NCI-H748 (cell line): ENCODE measurements around the gene DUSP28.
"Not testable (repeated sequence)": the region's sequence is repeated elsewhere in the genome, so short reads cannot be mapped to it uniquely, and the experiment has no call there.

Experiments used
- DNase-seq: peaks from one replicate; lab custom pipeline; 2025; ENCODE audit not compliant: unreplicated experiment; lab: John Stamatoyannopoulos, UW

The DUSP28 gene

GRCh38 chr2:240527153-240527750 lies 32.9 kb upstream of the DUSP28 start:
- no peak for DNase-seq

- DNase-seq: no peak
Observed at GRCh38 chr2:240528406-240529040, 31.6 kb upstream of the DUSP28 start.

- DNase-seq: no peak
Observed at GRCh38 chr2:240529344-240529999, 30.7 kb upstream of the DUSP28 start.

DNA sequence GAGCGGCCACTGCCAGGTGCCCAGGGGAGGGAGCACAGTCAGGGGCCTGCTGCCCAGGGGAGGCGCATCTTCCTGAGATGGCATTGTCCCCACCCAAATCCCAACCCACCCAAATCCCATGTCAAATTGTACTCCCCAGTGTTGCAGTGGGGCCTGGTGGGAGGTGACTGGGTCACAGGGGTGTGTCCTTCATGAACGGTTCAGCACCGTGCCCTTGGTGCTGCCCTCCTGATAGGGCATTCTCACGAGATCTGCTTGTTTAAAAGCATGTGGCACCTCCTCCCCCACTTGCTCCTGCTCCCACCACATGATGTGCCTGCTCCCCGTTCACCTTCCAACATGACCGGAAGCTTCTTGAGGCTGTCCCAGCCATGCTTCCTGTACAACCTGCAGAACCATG lies 30.0 kb upstream of the DUSP28 start:
- no peak for DNase-seq

- no peak for DNase-seq
Observed at GRCh38 chr2:240531038-240531437, 29.1 kb upstream of the DUSP28 start.

GRCh38 chr2:240532031-240532775 lies 28.0 kb upstream of the DUSP28 start:
- no peak for DNase-seq

GRCh38 chr2:240538031-240538780 lies 22.0 kb upstream of the DUSP28 start:
- DNase-seq: no peak

DNA sequence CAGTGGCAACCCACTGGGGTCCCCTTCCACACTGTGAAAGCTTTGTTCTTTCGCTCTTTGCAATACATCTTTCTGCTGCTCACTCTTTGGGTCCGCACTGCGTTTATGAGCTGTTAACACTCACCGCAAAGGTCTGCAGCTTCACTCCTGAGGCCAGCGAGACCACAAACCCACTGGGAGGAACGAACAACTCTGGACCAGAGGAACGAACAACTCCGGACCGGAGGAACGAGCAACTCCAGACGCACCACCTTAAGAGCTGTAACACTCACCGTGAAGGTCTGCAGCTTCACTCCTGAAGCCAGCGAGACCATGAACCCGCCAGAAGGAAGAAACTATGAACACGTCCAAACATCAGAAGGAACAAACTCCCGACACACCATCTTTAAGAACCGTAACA lies 21.1 kb upstream of the DUSP28 start:
- not testable (repeated sequence) for DNase-seq

GRCh38 chr2:240539906-240540305 lies 20.3 kb upstream of the DUSP28 start:
- DNase-seq: no peak

DNA sequence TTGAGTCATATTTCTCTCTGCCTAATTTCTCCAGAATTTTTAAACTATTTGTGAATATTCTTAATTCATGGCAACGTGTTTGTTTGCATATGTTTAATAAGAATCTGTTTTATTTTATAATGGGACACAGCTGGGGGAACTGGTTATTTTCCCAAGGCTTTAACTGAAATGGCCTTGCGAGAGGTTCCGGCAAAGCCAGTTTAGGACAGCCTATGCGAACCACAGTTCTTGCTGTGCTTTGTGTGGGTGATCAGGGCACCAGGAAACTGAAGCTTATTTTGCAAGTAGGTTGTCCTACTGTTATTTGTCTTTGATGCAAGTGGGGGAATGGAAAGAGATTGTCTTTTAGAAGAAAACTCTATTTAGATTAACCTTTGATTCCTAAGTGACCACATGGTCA lies 8.9 kb upstream of the DUSP28 start:
- DNase-seq: no peak

- no peak for DNase-seq
Observed at GRCh38 chr2:240551811-240552210, 8.3 kb upstream of the DUSP28 start.

DNA sequence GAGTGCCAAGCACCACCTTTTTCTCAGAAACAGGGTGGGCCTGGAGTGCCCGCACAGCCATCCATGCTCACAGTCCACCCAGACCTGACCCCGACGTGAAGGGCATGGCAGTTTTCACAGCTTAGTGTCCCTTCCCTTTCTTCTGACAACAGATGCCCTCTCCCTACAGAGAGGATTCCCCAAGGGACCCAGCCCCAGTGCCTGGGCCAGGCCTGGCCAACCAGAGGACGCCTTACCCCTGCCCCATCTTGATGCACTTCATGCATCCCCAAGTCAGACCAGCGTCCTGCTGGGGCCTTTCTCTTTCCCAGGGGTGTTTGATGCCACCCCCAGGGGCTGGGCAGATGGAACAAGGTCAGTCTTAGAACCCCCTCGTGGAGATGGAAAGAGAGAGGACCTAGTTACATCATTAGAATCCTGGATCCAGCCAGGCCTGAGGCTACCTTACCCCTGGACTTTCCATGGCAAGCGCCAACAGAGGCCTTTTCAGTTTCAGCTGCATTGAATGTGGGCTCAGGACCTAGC lies 6.1 kb upstream of the DUSP28 start:
- no peak for DNase-seq

DNA sequence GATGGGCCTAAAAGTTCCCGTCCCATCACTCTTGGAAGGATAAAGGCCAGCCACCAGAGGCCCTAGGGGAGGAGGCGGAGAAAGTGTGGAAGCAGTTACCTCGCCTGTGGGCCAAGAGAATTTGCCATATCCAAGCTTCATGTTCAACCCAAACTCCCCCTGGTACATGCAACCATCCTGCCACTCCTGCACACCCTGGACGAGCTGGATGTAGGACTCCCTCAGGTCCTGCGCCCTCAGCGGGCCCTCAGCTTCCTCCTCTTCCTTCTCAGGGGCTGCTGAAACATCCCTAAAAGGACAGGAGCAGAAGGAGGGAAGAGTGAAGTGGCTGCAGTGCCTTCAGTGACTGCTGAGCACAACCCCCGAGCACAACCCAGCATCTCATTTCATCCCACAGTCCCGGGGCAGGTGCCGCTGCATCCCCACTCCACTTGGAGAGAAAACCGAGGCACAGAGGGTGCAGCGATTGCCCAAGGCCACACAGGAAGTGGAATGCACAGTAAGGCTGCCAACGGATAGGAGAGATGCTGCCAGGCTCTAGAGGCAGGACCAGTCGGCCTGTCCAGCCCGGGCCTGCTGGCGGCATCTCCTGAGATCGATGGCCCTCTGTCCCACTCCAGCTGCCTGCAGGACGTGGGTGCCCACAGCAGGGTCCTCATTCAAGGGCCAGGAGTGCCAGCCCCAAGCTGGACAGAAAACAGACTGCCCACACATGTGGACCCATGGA lies 5.2 kb upstream of the DUSP28 start:
- no peak for DNase-seq

DNA sequence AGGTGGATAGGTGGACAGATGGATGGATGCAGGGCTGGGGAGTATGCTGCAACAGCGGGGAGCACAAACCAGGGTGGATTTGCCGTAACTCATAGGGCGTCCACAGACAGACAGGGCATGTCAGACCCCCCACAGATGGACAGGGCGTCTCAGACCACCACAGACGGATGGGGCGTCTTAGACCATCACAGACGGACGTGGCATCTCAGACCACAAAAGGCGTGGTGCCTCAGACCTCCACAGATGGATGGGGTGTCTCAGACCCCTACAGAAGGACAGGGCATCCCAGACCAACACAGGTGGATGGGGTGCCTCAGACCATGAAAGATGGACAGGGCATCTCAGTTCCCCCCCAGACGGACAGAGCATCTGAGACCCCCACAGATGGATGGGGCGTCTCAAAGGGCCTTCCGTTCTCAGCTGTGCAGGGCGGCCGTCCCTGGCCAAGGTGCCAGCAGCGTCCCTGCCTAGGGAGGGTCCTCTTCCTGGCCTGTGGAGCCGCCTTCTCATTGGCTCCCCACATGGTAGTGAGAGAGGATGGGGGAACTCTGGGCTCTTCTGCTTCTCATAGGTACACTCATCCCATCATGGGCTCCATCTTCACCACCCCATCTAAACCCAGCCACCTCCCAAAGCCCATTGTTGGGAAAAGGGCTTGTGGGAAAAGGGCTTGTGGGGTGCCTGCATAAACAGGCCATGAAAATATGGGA lies 4.5 kb upstream of the DUSP28 start:
- no peak for DNase-seq

- peak; percentile 62 for DNase-seq
Observed at GRCh38 chr2:240556553-240557100, 3.5 kb upstream of the DUSP28 start.

- no peak for DNase-seq
Observed at GRCh38 chr2:240557101-240557751, 2.9 kb upstream of the DUSP28 start.

GRCh38 chr2:240557808-240558207 lies 2.3 kb upstream of the DUSP28 start, which contains the start of gene ANKMY1:
TSS of gene ANKMY1 (minus strand) at chr2:240557988. CDS start at chr2:240557335, 653 bp downstream.
- DNase-seq: peak; percentile 78

GRCh38 chr2:240558236-240558761 lies 1.9 kb upstream of the DUSP28 start:
- no peak for DNase-seq
